Fibroblast of skin of back (primary cell): ENCODE measurements around the gene CELSR2. TPM values are rescaled to one million over a fixed set of nuclear protein-coding genes. Genes with fewer than 3 reads are reported as not detected.
A peak's percentile ranks its signal among the peaks of the same experiment; 100 is the strongest.
"Not testable (repeated sequence)": the region's sequence is repeated elsewhere in the genome, so short reads cannot be mapped to it uniquely, and the experiment has no call there.

ENCODE experiments used
- DNase-seq: peaks from one replicate; pipeline ENCODE4 v3.0.0-alpha.2; 2013
- polyA plus RNA-seq, 2 experiments: library from polyadenylated mRNA; unstranded; fragments of 120-200 nt; gene quantifications; one replicate each; pipeline ENCODE4 v1.2.1, GENCODE V29; 2013; ENCODE audit not compliant: insufficient read length in 2 of 2

The CELSR2 gene, protein sequence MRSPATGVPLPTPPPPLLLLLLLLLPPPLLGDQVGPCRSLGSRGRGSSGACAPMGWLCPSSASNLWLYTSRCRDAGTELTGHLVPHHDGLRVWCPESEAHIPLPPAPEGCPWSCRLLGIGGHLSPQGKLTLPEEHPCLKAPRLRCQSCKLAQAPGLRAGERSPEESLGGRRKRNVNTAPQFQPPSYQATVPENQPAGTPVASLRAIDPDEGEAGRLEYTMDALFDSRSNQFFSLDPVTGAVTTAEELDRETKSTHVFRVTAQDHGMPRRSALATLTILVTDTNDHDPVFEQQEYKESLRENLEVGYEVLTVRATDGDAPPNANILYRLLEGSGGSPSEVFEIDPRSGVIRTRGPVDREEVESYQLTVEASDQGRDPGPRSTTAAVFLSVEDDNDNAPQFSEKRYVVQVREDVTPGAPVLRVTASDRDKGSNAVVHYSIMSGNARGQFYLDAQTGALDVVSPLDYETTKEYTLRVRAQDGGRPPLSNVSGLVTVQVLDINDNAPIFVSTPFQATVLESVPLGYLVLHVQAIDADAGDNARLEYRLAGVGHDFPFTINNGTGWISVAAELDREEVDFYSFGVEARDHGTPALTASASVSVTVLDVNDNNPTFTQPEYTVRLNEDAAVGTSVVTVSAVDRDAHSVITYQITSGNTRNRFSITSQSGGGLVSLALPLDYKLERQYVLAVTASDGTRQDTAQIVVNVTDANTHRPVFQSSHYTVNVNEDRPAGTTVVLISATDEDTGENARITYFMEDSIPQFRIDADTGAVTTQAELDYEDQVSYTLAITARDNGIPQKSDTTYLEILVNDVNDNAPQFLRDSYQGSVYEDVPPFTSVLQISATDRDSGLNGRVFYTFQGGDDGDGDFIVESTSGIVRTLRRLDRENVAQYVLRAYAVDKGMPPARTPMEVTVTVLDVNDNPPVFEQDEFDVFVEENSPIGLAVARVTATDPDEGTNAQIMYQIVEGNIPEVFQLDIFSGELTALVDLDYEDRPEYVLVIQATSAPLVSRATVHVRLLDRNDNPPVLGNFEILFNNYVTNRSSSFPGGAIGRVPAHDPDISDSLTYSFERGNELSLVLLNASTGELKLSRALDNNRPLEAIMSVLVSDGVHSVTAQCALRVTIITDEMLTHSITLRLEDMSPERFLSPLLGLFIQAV (N-terminal part only)
- polyA plus RNA-seq (2013, experiment 1 of 2; ENCODE audit: insufficient read length), result 3.3 TPM
- 5.2 TPM for polyA plus RNA-seq (2013, experiment 2 of 2; ENCODE audit: insufficient read length)

DNA sequence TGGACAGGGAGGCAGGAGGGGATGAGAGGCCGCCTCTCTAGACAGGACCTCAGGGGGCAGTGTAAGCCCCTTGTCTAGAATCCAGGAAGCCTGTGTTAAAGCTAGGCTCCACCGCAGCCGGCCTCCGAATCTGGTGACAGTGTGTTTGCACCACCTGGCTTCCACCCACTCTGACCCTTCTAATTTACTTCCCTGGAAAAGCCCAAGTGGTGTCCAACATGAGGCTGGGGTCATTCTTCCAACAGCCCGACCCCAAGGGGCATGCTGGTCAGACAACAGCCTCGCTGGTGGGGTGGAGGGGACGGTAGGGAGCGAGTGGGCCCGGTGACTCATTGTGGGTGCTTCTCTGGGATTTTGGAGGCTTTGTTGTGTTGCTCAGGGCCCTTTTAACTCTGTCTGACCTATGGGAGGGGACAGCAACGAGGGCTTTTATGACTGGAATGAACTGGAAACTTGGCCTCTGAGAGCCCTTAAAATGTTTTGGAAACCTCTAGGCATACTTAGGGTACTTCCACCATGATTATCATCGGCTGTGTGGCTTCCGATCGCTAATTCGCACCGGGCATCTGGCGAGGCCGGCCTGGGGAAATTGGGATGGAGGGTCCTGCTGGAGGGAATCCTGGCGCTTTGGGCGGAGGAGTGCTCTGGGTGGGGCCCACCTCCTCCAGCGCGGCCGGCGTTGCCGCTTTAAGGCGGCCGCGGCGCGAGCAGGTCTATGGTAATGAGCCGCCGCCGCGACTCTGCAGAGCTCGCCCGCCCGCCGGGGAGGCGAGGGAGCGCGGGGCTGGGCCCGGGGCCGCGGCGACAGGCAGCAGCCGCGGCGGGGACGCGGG lies at the start of gene CELSR2:
Gene CELSR2, plus strand, starts transcription at position 743 of the 833 bp plus-strand sequence. CDS start 541 bp downstream, outside the sequence.
- peak; percentile 67 for DNase-seq

DNA sequence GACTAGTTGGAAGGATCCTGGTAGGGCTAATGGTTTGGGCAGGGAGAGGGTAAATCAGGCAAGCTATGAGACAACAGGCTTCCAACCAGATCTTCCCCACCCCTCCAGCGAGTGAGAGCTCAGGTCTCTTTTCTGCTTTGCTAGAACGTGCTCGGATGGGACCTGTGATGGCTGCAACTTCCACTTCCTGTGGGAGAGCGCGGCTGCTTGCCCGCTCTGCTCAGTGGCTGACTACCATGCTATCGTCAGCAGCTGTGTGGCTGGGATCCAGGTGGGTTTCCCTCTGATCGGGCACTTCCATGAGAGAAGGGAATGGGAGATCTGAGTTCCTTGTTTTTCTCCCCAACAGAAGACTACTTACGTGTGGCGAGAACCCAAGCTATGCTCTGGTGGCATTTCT lies 49.6 kb upstream of the CELSR2 start:
- DNase-seq, result no peak

DNA sequence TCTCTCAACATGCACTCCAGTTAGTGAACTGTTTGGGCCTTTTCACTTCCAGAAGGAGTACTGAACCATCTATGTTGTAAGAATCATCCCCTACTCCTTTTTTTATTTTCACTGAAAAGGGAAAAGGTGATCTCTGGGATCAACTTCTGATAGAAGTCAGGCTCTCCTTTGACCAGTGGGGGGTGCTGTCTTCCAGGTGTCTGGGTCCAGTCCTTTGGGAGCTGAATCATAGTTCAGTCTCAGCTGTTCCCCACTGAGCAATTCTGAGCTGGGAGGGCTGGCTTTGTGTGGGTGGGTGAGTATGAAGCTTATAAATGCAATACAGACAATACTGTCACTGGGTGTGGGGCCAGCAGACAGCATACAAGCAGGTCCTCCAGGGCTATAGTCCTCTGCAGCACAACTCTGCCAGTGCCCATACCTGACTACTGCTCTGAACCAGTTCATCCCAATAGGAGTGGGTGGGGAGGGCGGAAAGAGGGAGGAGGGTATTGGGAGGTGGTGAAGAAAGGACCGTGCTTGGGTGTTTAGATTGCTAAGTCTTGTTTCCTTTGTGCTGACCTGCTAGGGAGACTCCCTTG lies 48.1 kb upstream of the CELSR2 start:
- peak; percentile 81 for DNase-seq

DNA sequence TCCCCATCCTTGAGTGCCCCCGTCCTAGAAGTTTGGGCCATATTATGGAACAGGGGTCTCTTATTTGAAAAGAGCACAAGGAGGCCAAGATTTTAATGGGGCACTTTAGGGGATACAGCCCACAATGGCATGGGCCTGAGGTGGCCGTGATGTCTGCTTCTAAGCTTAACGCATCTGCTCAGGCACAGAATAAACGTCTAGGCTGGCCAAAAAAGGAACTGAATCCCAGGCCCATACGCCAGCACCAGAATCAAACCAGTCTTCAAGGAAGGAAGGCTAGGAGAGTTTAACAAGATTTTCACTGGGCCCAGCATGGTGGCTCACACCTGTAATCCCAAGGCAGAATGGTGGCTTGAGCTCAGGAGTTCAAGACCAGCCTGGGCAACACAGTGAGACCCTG lies 44.9 kb upstream of the CELSR2 start:
- no peak for DNase-seq

DNA sequence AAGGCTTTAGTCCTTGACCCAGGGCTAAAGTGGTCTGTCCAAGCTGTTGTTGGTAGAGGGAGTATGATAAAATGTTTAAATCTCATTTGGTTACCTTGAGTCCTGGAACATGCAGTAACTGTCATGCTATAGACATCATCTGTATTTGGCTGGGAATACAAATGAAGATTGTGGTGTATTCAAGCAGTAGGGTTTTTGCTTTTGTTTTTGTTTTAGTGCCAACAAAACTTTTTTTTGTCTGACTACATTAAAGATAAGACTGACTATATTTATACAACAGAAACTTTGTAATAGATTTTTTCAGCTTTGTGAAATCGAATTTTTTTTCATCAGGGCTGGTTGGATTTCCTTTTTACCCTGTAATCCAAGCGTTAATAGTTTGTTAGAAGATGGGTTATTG lies 43.0 kb upstream of the CELSR2 start:
- DNase-seq, result no peak

DNA sequence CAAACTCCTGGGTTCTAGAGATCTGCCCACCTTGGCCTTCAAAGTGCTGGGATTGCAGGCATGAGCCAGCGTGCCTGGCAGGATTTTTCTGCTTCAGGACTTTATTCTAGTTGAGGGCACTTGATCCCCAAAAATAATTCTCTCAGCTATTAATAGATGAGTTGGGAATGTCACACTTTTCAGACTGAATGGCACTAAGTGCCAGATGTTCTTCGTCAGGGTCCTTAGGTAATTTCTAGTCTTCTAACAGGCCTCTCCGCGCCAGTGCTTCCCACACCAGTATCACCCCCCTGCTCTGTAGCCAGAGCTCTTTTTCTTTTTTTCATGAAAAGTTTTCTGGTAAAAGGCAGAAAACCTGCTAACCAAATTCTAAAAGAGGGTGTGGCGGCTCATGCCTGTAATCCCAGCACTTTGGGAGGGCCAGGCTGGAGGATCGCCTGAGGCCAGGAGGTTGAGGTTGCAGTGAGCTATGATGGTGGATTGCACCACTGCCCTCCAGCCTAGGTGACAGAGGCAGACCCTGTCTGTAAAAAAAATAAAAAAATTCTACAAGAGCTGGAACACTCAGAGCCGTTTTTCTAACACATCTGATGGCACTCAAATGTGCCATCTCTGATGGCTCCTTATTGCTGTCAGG lies 41.8 kb upstream of the CELSR2 start:
- DNase-seq, result no peak

DNA sequence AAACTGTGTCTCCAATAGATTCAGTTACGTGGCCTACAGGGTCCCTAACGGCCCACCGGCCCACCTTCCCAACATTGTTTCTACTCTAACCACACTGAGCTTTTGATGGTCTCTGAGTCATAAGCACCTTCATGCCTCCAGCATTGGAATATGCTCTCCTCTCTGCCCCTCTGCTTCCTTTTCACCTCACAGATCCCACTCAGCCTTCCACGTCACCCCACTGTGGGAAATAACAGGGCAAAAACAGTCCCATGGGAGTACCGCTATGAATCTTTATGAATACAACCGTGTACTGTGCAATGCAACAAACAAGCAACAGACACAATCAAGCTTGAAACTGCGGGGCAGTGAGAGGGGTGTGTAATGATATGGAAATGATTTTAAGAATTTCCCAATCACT lies 40.9 kb upstream of the CELSR2 start:
- no peak for DNase-seq

DNA sequence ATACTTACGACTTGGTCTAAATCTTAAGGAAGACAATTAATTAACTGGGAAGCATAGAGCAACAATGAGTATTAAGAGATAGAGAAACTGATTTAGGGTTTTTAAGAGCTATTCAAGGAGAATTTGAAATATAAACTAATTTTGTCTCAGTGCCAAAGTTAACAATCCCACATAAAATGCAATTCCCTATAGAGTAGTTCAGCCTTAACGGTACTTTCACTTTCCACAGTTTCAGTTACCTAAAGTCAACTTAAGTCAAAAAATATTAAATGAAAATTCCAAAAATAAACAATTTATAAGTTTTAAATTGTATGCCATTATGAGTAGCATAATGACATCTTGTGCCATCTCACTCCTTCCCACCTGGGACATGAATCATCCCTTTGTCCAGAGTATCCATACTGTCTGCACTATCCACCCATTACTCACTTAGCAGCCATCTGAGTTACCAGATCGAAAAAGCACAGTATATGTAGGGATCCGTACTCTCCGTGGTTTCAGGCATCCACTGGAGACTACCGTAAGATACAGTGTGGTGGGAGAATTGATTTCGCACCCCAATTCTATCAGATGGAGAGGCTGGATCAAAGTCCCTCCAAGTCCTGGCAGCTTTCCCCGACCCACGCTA lies 40.4 kb upstream of the CELSR2 start:
- peak; percentile 40 for DNase-seq

DNA sequence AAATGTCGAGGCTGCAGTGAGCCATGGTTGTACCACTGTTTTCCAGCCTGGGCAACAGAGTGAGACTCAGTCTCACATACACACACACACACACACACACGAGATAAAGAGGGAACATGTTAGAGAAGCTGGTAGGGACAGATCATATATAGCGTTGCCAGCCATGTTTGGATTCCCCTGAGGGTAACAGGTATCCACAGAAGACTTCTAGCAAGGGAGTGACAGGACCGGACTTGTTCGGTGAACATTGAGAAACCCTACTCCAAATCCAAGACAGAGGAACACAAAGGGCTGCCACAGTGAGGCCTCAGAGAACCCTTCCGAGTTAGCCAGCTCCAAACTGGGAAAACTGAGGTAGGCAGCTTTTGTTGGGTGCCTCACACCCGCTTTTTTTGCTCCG lies 39.3 kb upstream of the CELSR2 start:
- no peak for DNase-seq

DNA sequence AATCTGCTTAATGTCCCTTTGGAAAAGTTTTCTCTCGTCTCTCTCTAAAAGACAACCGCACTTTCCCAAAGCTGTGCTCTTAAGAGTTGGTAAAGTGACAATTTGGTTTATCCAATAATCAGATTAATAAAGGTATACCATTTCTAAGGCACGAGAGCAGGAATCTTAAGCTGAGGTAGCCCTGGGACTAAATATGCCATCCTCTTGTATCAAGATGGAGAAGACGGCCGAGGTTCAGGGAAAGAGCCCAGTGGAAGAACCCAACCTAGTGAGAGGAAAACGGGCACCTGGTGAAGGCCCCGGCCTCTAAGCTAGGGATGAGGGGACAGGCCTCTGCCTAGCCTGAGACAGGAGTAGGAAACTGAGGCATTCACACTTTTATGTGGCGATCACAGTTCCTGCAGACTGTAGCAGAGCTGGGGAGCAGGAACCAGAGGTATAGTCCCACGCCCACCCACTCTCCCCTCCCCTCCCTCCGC lies 36.0 kb upstream of the CELSR2 start:
- no peak for DNase-seq

DNA sequence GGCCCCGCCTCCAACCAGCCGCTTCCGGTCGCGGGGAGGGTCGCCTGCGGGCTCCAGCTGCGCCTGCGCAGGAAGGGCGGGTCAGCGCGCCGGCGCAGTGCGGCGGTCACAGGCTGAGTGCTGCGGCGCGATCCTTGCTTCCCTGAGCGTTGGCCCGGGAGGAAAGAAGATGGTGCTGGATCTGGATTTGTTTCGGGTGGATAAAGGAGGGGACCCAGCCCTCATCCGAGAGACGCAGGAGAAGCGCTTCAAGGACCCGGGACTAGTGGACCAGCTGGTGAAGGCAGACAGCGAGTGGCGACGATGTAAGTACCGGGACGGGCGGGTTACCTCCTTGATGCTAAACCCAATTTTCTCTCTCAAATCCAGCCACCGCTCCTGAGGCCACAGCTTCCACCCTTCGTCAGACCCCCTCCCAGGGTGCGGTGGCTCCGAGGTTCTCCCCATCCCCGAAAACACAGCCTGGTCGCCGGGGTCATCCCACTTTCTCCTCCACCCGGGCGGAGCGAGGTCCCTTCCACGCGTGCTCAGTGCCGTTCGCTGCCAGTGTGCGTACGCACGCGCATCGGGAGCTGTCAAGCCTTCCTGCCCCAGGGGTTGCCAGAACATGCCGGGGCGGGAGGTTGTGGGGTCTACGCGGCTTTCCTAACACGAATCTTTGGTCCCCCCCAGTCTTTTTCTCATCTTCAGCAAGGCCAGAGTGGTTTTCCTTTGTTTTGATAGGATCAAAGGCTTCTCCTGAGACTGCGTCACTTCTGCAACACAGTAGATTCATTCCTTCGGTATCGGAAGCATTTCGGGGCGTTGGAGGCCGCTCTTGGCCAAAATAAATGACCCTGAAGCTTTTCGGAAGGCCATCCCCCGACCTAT lies 35.3 kb upstream of the CELSR2 start, which contains the start of gene SARS1:
Gene SARS1, plus strand, starts transcription at position 95 of the 870 bp plus-strand sequence. Its CDS starts 75 bp downstream, at position 170.
- peak; percentile 88 for DNase-seq

DNA sequence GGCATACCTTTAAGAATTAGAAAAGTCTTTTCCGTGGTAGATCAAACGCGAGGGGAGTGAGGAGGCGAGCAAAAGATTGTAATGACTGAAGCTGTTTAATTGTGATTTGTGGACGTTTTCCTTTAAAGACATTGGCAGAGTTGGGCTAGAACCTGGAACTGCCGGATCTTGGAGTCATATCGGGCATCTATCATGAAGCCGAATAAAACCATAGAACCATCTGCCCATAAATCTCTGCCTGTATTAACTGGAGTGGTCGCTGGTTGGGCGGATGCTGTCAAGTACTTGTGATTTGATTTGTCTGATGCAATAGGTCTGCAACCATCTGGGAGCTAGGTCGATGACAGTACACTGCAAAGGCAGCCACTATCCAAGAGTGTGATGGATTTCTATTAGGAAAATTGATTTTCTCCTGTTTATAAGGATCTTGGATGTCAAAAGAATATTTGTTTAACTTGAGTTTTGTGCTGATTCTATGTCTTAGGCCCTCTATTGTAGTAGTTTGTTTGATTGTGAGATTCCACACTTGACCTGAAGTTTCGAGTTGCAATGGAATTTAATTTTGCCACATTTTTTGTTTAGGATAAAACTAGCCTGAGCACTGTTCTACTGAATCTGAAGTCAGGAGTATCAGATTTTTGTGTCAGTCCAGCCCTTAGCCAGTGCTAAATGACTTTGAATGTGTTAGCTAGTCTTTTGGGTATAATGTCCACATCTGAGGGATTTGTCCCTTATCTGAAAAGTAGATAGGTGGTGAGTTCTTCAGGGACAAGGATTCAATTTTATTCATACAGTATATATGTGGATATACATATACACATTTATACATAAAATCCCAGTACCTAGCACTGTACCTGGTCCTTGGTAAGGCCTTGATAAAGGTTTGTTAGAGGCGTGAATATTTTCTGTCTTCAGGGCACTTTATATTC lies 34.4 kb upstream of the CELSR2 start:
- DNase-seq, result peak; percentile 95

DNA sequence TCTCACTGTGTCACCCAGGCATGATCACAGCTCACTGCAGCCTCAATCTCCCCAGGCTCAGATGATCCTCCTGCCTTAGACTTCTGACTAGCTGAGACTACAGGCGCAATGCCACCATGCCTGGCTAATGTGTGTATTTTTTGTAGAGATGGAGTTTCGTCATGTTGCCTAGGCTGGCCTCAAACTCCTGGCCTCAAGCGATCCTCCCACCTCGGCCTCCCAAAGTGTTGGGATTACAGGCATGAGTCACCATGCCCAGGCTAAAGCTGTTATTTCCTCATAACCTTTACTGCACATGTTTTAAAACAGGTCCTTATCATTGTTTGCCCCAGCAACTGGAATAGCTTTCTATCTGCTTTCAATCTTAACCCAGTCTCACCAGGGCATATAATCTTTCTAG lies 32.7 kb upstream of the CELSR2 start:
- no peak for DNase-seq

DNA sequence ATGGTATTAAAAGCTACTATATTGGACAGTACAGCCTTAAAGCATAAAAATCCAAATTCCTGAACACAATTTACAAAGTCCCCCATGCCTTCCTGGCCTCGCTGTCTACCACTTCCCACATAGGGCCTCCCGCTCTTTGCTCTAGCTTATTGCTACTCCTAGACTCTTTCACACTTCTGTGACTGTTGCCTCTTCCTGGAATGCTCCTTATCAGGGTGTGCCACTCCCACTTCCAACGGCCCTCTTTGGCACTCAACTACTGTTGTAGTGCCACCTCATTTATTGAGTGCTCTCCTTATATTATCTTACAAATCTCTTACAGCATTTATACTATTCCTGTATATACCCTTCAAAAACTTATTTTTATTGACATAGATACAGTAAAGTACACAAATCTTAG lies 30.8 kb upstream of the CELSR2 start:
- no peak for DNase-seq

DNA sequence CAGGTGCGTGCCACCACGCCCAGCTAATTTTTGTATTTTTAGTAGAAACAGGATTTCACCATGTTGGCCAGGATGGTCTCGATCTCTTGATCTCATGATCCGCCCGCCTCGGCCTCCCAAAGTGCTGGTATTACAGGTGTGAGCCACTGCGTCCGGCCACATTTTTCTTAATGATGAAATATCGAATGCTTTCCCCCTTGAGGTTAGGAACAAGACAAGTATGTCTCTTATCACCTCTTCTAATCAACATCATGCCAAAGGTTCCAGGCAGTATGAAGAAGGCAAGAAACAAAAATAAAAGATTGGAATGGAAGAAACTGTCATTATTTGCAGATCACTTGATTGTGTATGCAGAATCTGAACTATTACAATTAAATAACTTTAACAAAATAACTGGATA lies 28.1 kb upstream of the CELSR2 start:
- DNase-seq, result not testable (repeated sequence)

DNA sequence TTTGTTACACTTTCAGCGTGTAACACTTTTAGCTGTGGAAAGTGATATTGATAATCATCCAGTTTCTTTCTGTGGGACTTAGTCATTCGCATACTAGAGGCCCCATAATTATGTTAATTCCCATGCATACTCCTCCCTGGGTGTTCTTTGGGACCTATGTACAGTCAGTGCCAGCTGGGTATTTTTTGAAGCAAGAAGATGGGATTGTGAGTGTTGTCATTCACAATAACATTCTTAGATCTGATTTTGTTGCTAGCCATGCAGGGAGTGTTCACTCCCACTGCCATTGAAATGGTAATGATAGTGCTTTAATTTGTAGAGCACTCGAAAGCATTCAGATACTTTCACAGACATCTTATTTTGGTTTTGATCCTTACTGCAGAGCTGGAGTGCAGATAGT lies 24.0 kb upstream of the CELSR2 start:
- no peak for DNase-seq

DNA sequence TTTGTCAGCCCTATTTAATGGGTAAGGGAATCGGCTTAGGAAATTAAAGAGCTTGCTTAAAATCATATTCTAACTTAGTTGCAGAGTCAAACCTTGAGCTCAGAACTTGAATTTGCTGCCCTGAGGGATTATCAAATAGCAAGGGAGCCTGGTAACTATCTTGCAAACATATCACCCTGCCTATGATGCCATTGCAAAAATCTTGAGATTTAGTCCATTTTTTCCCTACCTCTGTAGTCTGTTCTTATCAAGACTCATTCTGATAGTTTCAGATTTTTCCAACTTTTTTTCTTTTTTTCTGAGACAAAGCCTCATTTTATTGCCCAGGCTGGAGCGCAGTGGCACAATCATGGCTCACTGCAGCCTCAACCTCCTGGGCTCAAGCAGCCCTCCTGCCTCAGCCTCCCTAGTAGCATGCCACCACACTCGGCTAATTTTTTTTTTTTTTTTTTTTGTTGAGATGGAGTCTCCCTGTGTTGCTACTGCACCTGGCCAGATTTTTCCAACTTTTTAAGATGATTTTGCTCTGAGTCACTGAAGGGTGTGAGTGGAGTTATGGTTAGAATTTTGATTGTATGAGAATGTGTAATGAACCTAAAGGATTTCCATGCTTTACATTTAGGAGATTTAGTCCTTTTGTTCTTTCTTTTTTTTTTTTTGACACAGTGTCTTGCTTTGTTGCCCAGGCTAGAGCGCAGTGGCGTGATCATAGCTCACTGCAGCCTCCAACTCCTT lies 23.5 kb upstream of the CELSR2 start:
- no peak for DNase-seq
